Gastrocnemius medialis (tissue), 4 donors: ENCODE measurements around the gene KIRREL3. TPM values are rescaled to one million over a fixed set of nuclear protein-coding genes. Genes with fewer than 3 reads are reported as not detected.

Source experiments
- ATAC-seq, 2 donors: fragments of 150-250 bp; one replicate each; pipeline ENCODE4 v1.9.1; 2016
- DNase-seq, 2 donors: peaks; one replicate each; pipeline ENCODE4 v3.0.0-alpha.2; 2019
- H3K27ac ChIP-seq, 4 donors: fragments of 200-600 bp; sonication (generic); 1 replicate in 1 of 4; 2 replicates in 3 of 4; pipeline ENCODE4 v1.5.1; 2016 to 2018; ENCODE audit warnings: mild to moderate bottlenecking in 2 of 4, moderate library complexity in 1 of 4
- H3K27me3 ChIP-seq, 3 donors: fragments of 200-600 bp; sonication (generic) in 2 of 3; 1 replicate in 1 of 3; 2 replicates in 2 of 3; pipeline versions ENCODE4 v1.5.1 to v1.6.0; 2016 to 2019; ENCODE audit warnings: mild to moderate bottlenecking in 1 of 3, moderate library complexity in 1 of 3
- H3K36me3 ChIP-seq, 2 donors: fragments of 200-600 bp; sonication (generic) in 1 of 2; one replicate each; pipeline ENCODE4 v1.5.1; 2017 to 2018
- H3K4me1 ChIP-seq, 2 donors: fragments of 200-600 bp; sonication (generic) in 1 of 2; one replicate each; pipeline ENCODE4 v1.5.1; 2016 to 2017; ENCODE audit warnings: mild to moderate bottlenecking in 2 of 2
- H3K4me3 ChIP-seq, 4 donors: fragments of 200-600 bp; sonication (generic) in 3 of 4; 1 replicate in 1 of 4; 2 replicates in 3 of 4; pipeline ENCODE4 v1.5.1; 2016 to 2019; ENCODE audit warnings: mild to moderate bottlenecking in 2 of 4
- H3K9me3 ChIP-seq, 3 donors: fragments of 200-600 bp; sonication (generic) in 2 of 3; 1 replicate in 1 of 3; 2 replicates in 2 of 3; pipeline ENCODE4 v1.5.1; 2016 to 2019
- POLR2A ChIP-seq, 2 donors: fragments of 450-650 bp; IDR thresholded peaks; one replicate each; pipeline ENCODE4 v1.6.1; 2017; ENCODE audit warnings: antibody characterized with exemption in 2 of 2, mild to moderate bottlenecking in 2 of 2, moderate library complexity in 2 of 2
- in situ Hi-C, 4 donors: fragments of 200-750 bp; cut with MboI; loops; one replicate each; pipeline versions ENCODE4 v1.15.0 to v1.8.0; 2017; ENCODE audit warnings: low sequenced_read_pairs in 4 of 4
- intact Hi-C: fragments of 100-400 bp; cut with DNase I; formaldehyde crosslinking; loops from one replicate; pipeline ENCODE4 v1.15.1; 2023; ENCODE audit warnings: low total_unique reads
- total RNA-seq, 4 donors: library from RNA; depleted of rRNA; stranded (reverse); fragments of >200 nt; gene quantifications; one replicate each; pipeline versions ENCODE4 v1.1.0 to v1.2.3, GENCODE V29; 2016
- TF ChIP-seq, protein P1 (sequence below), 5 experiments: fragments of 450-650 bp in 3 of 5; fragments of 200-600 bp in 2 of 5; sonication (generic) in 2 of 5; IDR thresholded peaks in 4 of 5; conservative IDR thresholded peaks in 1 of 5; 1 replicate in 4 of 5; 2 replicates in 1 of 5; pipeline ENCODE4 v1.5.1; 2016 to 2019; ENCODE audit warnings: antibody characterized with exemption in 5 of 5, mild to moderate bottlenecking in 3 of 5, moderate library complexity in 3 of 5

The KIRREL3 gene
- total RNA-seq, 4 donors from 2014 or later: 0.10 TPM; not detected in 3

DNA sequence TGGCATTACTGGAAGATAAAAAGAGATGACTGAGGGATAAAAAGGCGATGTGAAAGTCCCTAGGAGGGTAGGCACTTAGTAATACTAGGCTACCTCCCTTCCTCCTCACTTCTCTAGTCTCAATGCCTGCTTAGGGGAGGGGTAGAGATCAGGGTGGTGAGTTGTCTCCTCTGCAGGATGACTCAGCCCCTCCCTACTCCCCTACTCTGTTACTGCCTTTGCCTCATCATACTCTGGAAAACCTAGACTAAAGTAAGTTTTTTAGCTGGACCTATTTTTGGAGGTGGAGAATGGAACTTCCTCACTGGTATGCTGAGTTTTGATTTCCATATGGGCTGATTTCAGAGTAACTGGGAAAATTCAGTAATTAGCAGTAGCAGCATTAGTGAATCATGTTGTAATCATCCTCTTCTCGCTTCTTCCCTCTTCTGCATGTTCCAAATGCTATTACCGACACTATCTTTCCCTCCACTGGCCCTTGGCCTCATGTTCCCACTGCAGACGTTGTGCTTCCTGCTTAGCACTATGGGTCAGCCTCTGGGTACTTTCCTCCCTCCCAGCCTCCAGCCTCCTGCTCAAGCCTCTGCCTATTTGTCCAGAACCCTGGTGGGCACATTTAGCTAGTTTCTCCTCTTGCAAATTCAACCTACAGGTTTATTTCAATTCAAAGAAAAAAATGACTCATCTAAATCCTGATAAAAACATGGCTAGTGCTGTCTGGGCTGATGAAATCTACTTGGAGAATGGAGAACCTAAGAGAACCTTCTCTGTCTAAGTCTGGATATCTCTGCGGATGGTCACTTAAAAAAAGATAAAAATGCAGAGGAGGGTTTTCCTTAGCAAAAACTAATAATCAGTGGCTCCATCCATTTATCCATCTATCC is 363.4 kb downstream of the KIRREL3 start:
- H3K4me3 ChIP-seq: no peak overlapping the region
- in situ Hi-C loops: no loop called here
- H3K4me1 ChIP-seq: no peaks in the 10 kb centered on the region
- no peak overlapping the region for H3K27ac ChIP-seq
- intact Hi-C loops: no loop called here
- no peak for TF ChIP-seq POLR2A (IDR thresholded peaks at IDR 0.05)
- TF ChIP-seq, protein P1, sequence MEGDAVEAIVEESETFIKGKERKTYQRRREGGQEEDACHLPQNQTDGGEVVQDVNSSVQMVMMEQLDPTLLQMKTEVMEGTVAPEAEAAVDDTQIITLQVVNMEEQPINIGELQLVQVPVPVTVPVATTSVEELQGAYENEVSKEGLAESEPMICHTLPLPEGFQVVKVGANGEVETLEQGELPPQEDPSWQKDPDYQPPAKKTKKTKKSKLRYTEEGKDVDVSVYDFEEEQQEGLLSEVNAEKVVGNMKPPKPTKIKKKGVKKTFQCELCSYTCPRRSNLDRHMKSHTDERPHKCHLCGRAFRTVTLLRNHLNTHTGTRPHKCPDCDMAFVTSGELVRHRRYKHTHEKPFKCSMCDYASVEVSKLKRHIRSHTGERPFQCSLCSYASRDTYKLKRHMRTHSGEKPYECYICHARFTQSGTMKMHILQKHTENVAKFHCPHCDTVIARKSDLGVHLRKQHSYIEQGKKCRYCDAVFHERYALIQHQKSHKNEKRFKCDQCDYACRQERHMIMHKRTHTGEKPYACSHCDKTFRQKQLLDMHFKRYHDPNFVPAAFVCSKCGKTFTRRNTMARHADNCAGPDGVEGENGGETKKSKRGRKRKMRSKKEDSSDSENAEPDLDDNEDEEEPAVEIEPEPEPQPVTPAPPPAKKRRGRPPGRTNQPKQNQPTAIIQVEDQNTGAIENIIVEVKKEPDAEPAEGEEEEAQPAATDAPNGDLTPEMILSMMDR (IDR thresholded peaks at IDR 0.05 in 4 of 5, conservative IDR thresholded peaks at IDR 0.05 in 1 of 5): no peak
- ATAC-seq (no peak), DNase-seq (no peak)
- peaks cover 0 to 2% (median 0%) of the 10 kb centered on the region in 3 donors for H3K27me3 ChIP-seq
- no peaks in the 10 kb centered on the region for H3K9me3 ChIP-seq
- H3K36me3 ChIP-seq: no peaks in the 10 kb centered on the region

DNA sequence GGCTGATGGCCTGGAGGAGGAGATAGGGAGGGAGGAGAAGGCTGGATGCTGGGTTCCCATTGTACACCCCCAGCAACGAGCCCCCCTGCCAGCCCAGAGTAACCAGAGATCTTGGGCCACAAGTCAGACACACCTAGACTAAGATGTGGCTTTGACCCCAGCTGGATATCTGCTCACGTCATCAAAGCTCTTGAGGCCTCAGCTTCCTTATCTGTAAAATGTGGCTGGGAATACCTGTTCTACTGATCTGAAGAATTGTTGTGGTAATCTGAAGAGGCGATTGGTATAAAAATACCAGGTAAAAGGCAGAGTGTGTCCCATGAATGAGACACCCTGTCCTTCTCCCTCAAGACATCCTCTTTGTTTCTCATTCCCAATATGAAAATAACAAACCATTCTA is 365.1 kb downstream of the KIRREL3 start:
- Histone ChIP-seq H3K36me3 (no peaks in the 10 kb centered on the region), H3K27ac (no peak overlapping the region), H3K4me1 (no peaks in the 10 kb centered on the region), H3K4me3 (no peak overlapping the region), H3K9me3 (no peaks in the 10 kb centered on the region), H3K27me3 (peaks cover 0 to 2% (median 0%) of the 10 kb centered on the region in 3 donors)
- ATAC-seq (no peak), DNase-seq (no peak)
- intact Hi-C loops (no loop called here), in situ Hi-C loops (no loop called here)
- TF ChIP-seq, protein P1 (IDR thresholded peaks at IDR 0.05 in 4 of 5, conservative IDR thresholded peaks at IDR 0.05 in 1 of 5): no peak
- TF ChIP-seq POLR2A (IDR thresholded peaks at IDR 0.05): no peak

DNA sequence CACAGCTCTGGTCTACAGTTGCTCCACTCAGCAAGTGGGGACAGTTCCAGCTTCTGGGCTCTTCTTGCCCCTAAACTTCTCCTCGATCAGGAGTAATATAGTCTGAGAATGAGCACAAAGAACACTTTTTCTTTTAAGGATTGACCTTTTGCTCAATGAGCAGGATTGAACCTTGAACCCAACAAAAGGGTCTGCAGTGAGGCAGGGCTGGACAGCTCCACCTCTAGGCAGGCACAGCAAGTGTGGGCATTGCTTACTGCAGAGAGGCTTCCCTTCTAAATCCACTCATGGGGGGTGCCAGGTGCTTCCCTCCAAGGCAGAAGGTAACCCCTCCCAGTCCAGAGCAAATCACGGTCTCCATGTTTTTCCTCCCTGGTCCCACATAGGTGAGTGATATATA is 365.6 kb downstream of the KIRREL3 start:
- TF ChIP-seq, protein P1 (IDR thresholded peaks at IDR 0.05 in 4 of 5, conservative IDR thresholded peaks at IDR 0.05 in 1 of 5): no peak
- TF ChIP-seq POLR2A (IDR thresholded peaks at IDR 0.05): no peak
- Histone ChIP-seq H3K4me1 (no peaks in the 10 kb centered on the region), H3K27ac (no peak overlapping the region), H3K4me3 (no peak overlapping the region), H3K27me3 (peaks cover 0 to 2% (median 0%) of the 10 kb centered on the region in 3 donors), H3K9me3 (no peaks in the 10 kb centered on the region), H3K36me3 (no peaks in the 10 kb centered on the region)
- no peak for ATAC-seq
- no peak for DNase-seq
- in situ Hi-C loops (no loop called here), intact Hi-C loops (no loop called here)

DNA sequence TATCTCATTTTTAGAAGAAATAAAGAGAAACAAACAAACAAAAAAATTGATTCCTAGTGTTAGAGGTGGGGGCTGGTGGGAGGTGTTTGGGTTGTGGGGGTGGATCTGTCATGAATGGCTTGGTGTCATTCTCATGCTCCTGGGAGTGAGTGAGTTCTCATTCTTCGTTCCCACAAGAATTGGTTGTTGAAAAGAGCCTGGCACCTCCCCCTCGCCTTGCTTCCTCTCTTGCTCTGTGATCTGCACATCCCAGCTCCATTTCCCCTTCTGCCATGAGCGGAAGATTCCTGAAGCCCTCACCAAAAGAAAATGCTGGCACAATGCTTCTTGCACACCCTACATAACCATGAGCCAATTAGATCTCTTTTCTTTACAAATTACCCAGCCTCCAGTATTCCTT is 367.2 kb downstream of the KIRREL3 start:
- DNase-seq: no peak
- H3K36me3 ChIP-seq: no peaks in the 10 kb centered on the region

More for the DNA sequence above, 367.2 kb downstream of the KIRREL3 start:
- no peak overlapping the region for H3K4me3 ChIP-seq
- intact Hi-C loops: no loop called here
- in situ Hi-C loops: no loop called here
- H3K27me3 ChIP-seq: peaks cover 0 to 2% (median 0%) of the 10 kb centered on the region in 3 donors
- no peak overlapping the region for H3K27ac ChIP-seq
- no peaks in the 10 kb centered on the region for H3K9me3 ChIP-seq
- TF ChIP-seq, protein P1 (IDR thresholded peaks at IDR 0.05 in 4 of 5, conservative IDR thresholded peaks at IDR 0.05 in 1 of 5): no peak
- no peak for TF ChIP-seq POLR2A (IDR thresholded peaks at IDR 0.05)
- no peaks in the 10 kb centered on the region for H3K4me1 ChIP-seq
- ATAC-seq: no peak
